Endodermal cell (in vitro differentiated cells): ENCODE measurements around the gene LRRN4CL. TPM values are rescaled to one million over a fixed set of nuclear protein-coding genes. Genes with fewer than 3 reads are reported as not detected.
A peak's percentile ranks its signal among the peaks of the same experiment; 100 is the strongest.
"Not testable (repeated sequence)": the region's sequence is repeated elsewhere in the genome, so short reads cannot be mapped to it uniquely, and the experiment has no call there.

ENCODE experiments used
- DNase-seq: peaks from one replicate; pipeline ENCODE4 v3.0.0-alpha.2; 2017
- H3K27ac ChIP-seq: 2 replicates; pipeline ENCODE4 v1.5.1; 2013; ENCODE audit warnings: mild to moderate bottlenecking, low read depth, low read length, moderate library complexity
- H3K27me3 ChIP-seq: 2 replicates; pipeline ENCODE4 v1.6.1; 2013; ENCODE audit warnings: mild to moderate bottlenecking, low read length, moderate library complexity; ENCODE audit not compliant: insufficient read depth, control insufficient read depth, poor library complexity, severe bottlenecking
- H3K36me3 ChIP-seq: 2 replicates; pipeline ENCODE4 v1.7.0; 2013; ENCODE audit warnings: mild to moderate bottlenecking, low read length, moderate library complexity; ENCODE audit not compliant: control insufficient read depth, insufficient read depth
- H3K4me1 ChIP-seq: one replicate; pipeline ENCODE4 v1.7.0; 2013; ENCODE audit warnings: low read length; ENCODE audit not compliant: control insufficient read depth, insufficient read depth
- H3K4me3 ChIP-seq: 2 replicates; pipeline ENCODE4 v1.5.1; 2013; ENCODE audit warnings: mild to moderate bottlenecking, low read length, moderate library complexity
- H3K9ac ChIP-seq: 2 replicates; pipeline ENCODE4 v1.6.1; 2013; ENCODE audit warnings: mild to moderate bottlenecking, low read length, moderate library complexity; ENCODE audit not compliant: poor library complexity, severe bottlenecking; ENCODE audit errors: extremely low read depth
- H3K9me3 ChIP-seq: 2 replicates; pipeline ENCODE4 v1.6.1; 2013; ENCODE audit warnings: mild to moderate bottlenecking, low read length, moderate library complexity; ENCODE audit not compliant: control insufficient read depth
- H3K27ac Mint-ChIP-seq: 2 replicates; pipeline ENCODE4 v1.8.0; 2020; ENCODE audit warnings: mixed read lengths
- H3K27me3 Mint-ChIP-seq: 2 replicates; pipeline ENCODE4 v1.8.0; 2021; ENCODE audit warnings: mild to moderate bottlenecking, mixed read lengths; ENCODE audit not compliant: insufficient read depth
- H3K36me3 Mint-ChIP-seq: 2 replicates; pipeline ENCODE4 v1.8.0; 2020; ENCODE audit warnings: low read depth, mixed read lengths
- H3K4me1 Mint-ChIP-seq: 2 replicates; pipeline ENCODE4 v1.8.0; 2020; ENCODE audit warnings: mixed read lengths
- H3K4me3 Mint-ChIP-seq: 2 replicates; pipeline ENCODE4 v1.8.0; 2020; ENCODE audit warnings: mild to moderate bottlenecking, moderate library complexity, mixed read lengths
- H3K9me3 Mint-ChIP-seq: 2 replicates; pipeline ENCODE4 v1.8.0; 2020; ENCODE audit warnings: mild to moderate bottlenecking, mixed read lengths
- WGBS, 2 experiments: methylation state at CpG; one replicate each; pipeline versions ENCODE4 v1.1.5 to v1.1.7; 2013; ENCODE audit warnings: missing lambda C conversion rate in 2 of 2, mixed read lengths in 1 of 2; ENCODE audit not compliant: insufficient coverage in 1 of 2, insufficient read length in 1 of 2; 5-methylcytosine and 5-hydroxymethylcytosine counted together
- total RNA-seq, 2 donors: library from RNA; stranded (reverse); fragmentation: NEBNext Ultra II Directional in 1 of 2; extraction: Animal tissue kit (Norgen Biotek cat#: 25700) in 1 of 2; gene quantifications; 2 replicates in 1 of 2; 3 replicates in 1 of 2; pipeline ENCODE4 v1.2.1, GENCODE V29; 2021
- TF ChIP-seq, protein P1 (sequence below): fragments of 200-600 bp; sonication (generic); conservative IDR thresholded peaks from 2 replicates; pipeline ENCODE4 v1.5.0; 2021; ENCODE audit warnings: antibody characterized with exemption, mild to moderate bottlenecking

LRRN4CL gene
- total RNA-seq, 2 donors from 2014 or later = 0.55 to 0.99 TPM

DNA sequence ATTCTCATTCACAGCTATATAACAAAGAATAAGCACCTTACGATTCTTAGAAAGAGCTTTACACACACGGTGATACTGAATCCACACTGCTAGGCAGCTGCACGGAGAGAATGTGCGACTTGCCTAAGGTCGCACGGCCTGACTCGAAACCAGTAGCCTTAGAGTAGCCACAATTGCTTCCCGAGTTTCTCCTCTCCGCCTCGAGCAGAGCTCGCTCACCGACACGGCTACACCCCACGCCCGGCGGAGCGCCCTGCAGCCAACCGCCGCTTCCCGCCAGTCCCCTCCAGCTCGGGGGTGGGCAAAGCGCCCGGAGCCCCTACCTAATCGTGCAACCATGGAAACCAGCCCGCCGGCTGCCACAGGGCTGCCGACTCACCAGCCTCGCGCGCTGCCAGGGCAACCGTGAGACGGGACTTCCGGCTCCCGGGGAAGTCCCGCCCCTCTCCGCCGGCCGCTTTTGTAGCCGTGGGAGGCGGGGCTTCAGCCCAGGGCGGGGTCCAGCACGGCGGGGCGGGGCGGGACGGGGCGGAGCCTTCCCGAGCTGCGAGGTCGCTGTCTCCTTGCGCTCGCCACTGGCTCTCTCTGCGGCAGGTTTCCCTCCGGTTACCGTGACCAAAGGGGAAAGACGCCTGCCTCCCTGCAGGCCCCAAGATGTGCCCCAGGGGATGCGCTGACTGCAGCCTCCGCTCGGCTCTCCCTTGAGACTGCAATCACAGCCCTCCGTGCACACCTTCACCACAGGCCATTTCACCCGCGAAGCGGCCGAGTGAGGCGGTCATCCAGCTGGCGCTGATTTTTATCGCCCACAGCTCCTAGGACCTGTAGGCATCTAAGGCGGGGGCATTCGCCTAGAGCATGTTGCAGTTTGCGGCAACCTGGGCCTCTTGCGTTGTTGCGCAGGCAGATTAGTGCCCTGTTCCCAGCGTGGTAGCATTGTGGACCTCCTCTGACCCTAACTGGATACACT, 16.8 kb upstream of the LRRN4CL start:
- Histone ChIP-seq H3K4me1 (peaks cover 27% of the 10 kb centered on the region), H3K9me3 (no peaks in the 10 kb centered on the region), H3K27me3 (no peaks in the 10 kb centered on the region), H3K4me3 (peak overlapping the region; percentile 97), H3K36me3 (peaks cover 50% of the 10 kb centered on the region), H3K9ac (peak overlapping the region; percentile 96), H3K27ac (peak overlapping the region; percentile 87)
- H3K27me3 Mint-ChIP-seq = no peaks in the 10 kb centered on the region
- 2 to 3% methylated on average over 55 to 73 of the region's 73 CpGs for WGBS, 2 experiments
- peaks cover 40% of the 10 kb centered on the region for H3K4me1 Mint-ChIP-seq
- no peaks in the 10 kb centered on the region for H3K9me3 Mint-ChIP-seq
- TF ChIP-seq, protein P1, sequence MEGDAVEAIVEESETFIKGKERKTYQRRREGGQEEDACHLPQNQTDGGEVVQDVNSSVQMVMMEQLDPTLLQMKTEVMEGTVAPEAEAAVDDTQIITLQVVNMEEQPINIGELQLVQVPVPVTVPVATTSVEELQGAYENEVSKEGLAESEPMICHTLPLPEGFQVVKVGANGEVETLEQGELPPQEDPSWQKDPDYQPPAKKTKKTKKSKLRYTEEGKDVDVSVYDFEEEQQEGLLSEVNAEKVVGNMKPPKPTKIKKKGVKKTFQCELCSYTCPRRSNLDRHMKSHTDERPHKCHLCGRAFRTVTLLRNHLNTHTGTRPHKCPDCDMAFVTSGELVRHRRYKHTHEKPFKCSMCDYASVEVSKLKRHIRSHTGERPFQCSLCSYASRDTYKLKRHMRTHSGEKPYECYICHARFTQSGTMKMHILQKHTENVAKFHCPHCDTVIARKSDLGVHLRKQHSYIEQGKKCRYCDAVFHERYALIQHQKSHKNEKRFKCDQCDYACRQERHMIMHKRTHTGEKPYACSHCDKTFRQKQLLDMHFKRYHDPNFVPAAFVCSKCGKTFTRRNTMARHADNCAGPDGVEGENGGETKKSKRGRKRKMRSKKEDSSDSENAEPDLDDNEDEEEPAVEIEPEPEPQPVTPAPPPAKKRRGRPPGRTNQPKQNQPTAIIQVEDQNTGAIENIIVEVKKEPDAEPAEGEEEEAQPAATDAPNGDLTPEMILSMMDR = no peak
- peak overlapping the region; percentile 95 for H3K27ac Mint-ChIP-seq
- H3K36me3 Mint-ChIP-seq = peaks cover 30% of the 10 kb centered on the region
- peak overlapping the region; percentile 83 for H3K4me3 Mint-ChIP-seq
- DNase-seq = peak; percentile 97

DNA sequence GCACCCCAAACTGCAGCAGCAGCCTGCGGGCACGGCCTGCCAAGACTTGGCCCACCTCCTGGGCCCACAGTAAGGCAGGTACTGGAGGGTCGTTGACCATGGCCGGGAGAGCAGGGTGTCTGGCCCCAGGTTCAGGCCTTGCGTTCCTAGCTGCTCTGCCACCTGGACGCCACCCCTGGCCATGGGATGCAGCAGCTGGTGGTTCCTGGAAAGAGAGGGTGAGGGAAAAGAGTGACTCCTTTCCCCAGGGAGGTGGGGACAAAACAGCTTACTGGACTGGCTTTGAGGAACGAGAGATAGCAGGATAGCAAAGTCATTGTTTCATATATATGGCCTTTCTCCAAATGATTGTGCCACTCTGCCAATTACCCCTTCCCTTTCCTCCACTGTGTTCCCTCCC, 16.1 kb upstream of the LRRN4CL start:
- Mint-ChIP-seq H3K9me3 (no peaks in the 10 kb centered on the region), H3K36me3 (peaks cover 30% of the 10 kb centered on the region), H3K4me3 (peak overlapping the region; percentile 83), H3K27me3 (no peaks in the 10 kb centered on the region), H3K4me1 (peaks cover 40% of the 10 kb centered on the region), H3K27ac (peak overlapping the region; percentile 95)
- Histone ChIP-seq H3K4me1 (peaks cover 27% of the 10 kb centered on the region), H3K4me3 (peak overlapping the region; percentile 97), H3K9ac (peak overlapping the region; percentile 96), H3K9me3 (no peaks in the 10 kb centered on the region), H3K27ac (peak overlapping the region; percentile 87), H3K36me3 (peaks cover 50% of the 10 kb centered on the region), H3K27me3 (no peaks in the 10 kb centered on the region)
- 73 to 77% methylated on average over 6 to 7 of the region's 7 CpGs for WGBS, 2 experiments
- TF ChIP-seq, protein P1 = peak; percentile 22
- DNase-seq = peak; percentile 61

DNA sequence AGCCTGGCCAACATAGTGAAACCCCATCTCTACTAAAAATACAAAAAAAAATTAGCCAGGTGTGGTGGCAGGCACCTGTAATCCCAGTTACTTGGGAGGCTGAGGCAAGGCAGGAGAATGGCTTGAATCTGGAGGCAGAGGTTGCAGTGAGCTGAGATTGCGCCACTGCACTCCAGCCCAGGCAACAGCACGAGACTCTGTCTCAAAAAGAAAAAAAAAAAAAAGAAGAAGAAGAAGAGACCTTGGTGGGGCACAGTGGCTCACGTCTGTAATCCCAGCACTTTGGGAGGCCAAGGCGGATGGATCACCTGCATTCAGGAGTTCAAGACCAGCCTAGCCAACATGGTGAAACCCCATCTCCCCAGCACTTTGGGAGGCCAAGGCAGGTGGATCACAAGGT, 14.6 kb upstream of the LRRN4CL start:
- H3K27ac Mint-ChIP-seq, H3K9ac ChIP-seq, DNase-seq, H3K27ac ChIP-seq, H3K27me3 Mint-ChIP-seq, H3K27me3 ChIP-seq, H3K9me3 ChIP-seq, H3K4me3 ChIP-seq, H3K4me3 Mint-ChIP-seq, H3K9me3 Mint-ChIP-seq: not testable (repeated sequence)
- Mint-ChIP-seq H3K4me1 (peaks cover 28% of the 10 kb centered on the region), H3K36me3 (peaks cover 35% of the 10 kb centered on the region)
- WGBS, 2 experiments = 91 to 94% methylated on average over 4 of the region's 4 CpGs
- Histone ChIP-seq H3K4me1 (peaks cover 21% of the 10 kb centered on the region), H3K36me3 (peaks cover 53% of the 10 kb centered on the region)
